Peyer's patch (tissue), 4 donors: ENCODE data around the gene OR5AU1.

Experiments used
- POLR2A ChIP-seq, 2 donors: fragments of 450-650 bp; IDR thresholded peaks; one replicate each; pipeline ENCODE4 v1.5.1; 2017; ENCODE audit warnings: antibody characterized with exemption in 2 of 2, mild to moderate bottlenecking in 2 of 2, moderate library complexity in 2 of 2
- TF ChIP-seq, protein P1 (sequence below), 6 experiments: fragments of 450-650 bp in 4 of 6; fragments of 200-600 bp in 2 of 6; sonication (generic) in 1 of 6; IDR thresholded peaks; one replicate each; pipeline ENCODE4 v1.5.1; 2017 to 2019; ENCODE audit warnings: antibody characterized with exemption in 6 of 6, mild to moderate bottlenecking in 3 of 6, moderate library complexity in 1 of 6

DNA sequence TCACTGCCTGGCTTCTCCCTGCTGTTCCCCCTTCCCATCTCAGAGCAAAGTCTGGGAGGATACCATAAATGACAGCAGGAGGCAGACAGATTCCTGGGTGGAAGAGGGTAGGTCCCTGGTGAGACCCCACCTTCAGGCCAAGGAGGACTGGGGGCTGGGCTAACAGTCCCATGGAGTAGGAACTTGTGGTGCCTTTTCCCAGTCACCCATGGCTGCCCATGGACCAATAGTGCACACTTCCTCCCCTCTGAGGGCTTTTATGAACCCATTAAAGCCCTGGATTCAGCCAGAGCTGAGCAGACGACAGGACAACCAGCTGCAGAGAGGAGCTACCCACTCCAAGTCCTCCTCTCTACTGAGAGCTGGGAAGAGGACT is 36.6 kb upstream of the OR5AU1 start:
- TF ChIP-seq, protein P1, sequence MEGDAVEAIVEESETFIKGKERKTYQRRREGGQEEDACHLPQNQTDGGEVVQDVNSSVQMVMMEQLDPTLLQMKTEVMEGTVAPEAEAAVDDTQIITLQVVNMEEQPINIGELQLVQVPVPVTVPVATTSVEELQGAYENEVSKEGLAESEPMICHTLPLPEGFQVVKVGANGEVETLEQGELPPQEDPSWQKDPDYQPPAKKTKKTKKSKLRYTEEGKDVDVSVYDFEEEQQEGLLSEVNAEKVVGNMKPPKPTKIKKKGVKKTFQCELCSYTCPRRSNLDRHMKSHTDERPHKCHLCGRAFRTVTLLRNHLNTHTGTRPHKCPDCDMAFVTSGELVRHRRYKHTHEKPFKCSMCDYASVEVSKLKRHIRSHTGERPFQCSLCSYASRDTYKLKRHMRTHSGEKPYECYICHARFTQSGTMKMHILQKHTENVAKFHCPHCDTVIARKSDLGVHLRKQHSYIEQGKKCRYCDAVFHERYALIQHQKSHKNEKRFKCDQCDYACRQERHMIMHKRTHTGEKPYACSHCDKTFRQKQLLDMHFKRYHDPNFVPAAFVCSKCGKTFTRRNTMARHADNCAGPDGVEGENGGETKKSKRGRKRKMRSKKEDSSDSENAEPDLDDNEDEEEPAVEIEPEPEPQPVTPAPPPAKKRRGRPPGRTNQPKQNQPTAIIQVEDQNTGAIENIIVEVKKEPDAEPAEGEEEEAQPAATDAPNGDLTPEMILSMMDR (IDR thresholded peaks at IDR 0.05), result no peak
- no peak for TF ChIP-seq POLR2A (IDR thresholded peaks at IDR 0.05)
